H9 (cell line): ENCODE measurements around the gene PLB1. TPM values are rescaled to one million over a fixed set of nuclear protein-coding genes. Genes with fewer than 3 reads are reported as not detected.

Source experiments
- DNase-seq: peaks from one replicate; pipeline ENCODE4 v3.0.0-alpha.2; 2017
- H2AFZ ChIP-seq: one replicate; pipeline ENCODE4 v1.6.1; 2013; ENCODE audit warnings: mild to moderate bottlenecking, low read length, control low read depth, moderate library complexity
- H2AK5ac ChIP-seq: 2 replicates; pipeline ENCODE4 v1.6.1; 2013; ENCODE audit warnings: low read length, control low read depth, mixed read lengths; ENCODE audit not compliant: insufficient read length
- H2BK120ac ChIP-seq: one replicate; pipeline ENCODE4 v1.6.1; 2013; ENCODE audit warnings: low read depth, mild to moderate bottlenecking, low read length, control low read depth, inconsistent platforms; ENCODE audit not compliant: poor library complexity, severe bottlenecking
- H2BK12ac ChIP-seq: 2 replicates; pipeline ENCODE4 v1.6.1; 2013; ENCODE audit warnings: low read length, control low read depth, mixed read lengths, low read depth; ENCODE audit not compliant: insufficient read length
- H2BK15ac ChIP-seq: 2 replicates; pipeline ENCODE4 v1.6.1; 2013; ENCODE audit warnings: low read depth, low read length, control low read depth
- H2BK20ac ChIP-seq: one replicate; pipeline ENCODE4 v1.6.1; 2013; ENCODE audit warnings: low read depth, mild to moderate bottlenecking, low read length, control low read depth, inconsistent platforms; ENCODE audit not compliant: poor library complexity, severe bottlenecking
- H2BK5ac ChIP-seq: 2 replicates; pipeline ENCODE4 v1.6.1; 2013; ENCODE audit warnings: low read length, control low read depth, mixed read lengths; ENCODE audit not compliant: insufficient read length
- H3K14ac ChIP-seq: 2 replicates; pipeline ENCODE4 v1.6.1; 2013; ENCODE audit warnings: low read length, control low read depth; ENCODE audit not compliant: insufficient read depth
- H3K18ac ChIP-seq: 2 replicates; pipeline ENCODE4 v1.6.1; 2013; ENCODE audit warnings: low read depth, mild to moderate bottlenecking, mixed read lengths, low read length, control low read depth; ENCODE audit not compliant: insufficient read length
- H3K23ac ChIP-seq: 2 replicates; pipeline ENCODE4 v1.6.1; 2013; ENCODE audit warnings: low read length, control low read depth, mixed read lengths, low read depth; ENCODE audit not compliant: insufficient read length
- H3K23me2 ChIP-seq: 2 replicates; pipeline ENCODE4 v1.6.1; 2013; ENCODE audit warnings: low read depth, mild to moderate bottlenecking, mixed read lengths, low read length, control low read depth; ENCODE audit not compliant: insufficient read length, poor library complexity, severe bottlenecking
- H3K27ac ChIP-seq: 2 replicates; pipeline ENCODE4 v1.5.1; 2013; ENCODE audit warnings: low read length, control low read depth, mixed read lengths, low read depth; ENCODE audit not compliant: insufficient read length
- H3K27me3 ChIP-seq: 2 replicates; pipeline ENCODE4 v1.6.1; 2013; ENCODE audit warnings: low read length, control low read depth, inconsistent platforms; ENCODE audit not compliant: insufficient read depth
- H3K4ac ChIP-seq: 2 replicates; pipeline ENCODE4 v1.6.1; 2013; ENCODE audit warnings: low read depth, mild to moderate bottlenecking, control low read depth, inconsistent platforms, low read length, moderate library complexity
- H3K4me1 ChIP-seq: 2 replicates; pipeline ENCODE4 v1.6.1; 2013; ENCODE audit warnings: low read length, control low read depth, inconsistent platforms; ENCODE audit not compliant: insufficient read depth
- H3K4me2 ChIP-seq: 2 replicates; pipeline ENCODE4 v1.6.1; 2013; ENCODE audit warnings: low read length, control low read depth, mixed read lengths; ENCODE audit not compliant: insufficient read length, insufficient read depth
- H3K56ac ChIP-seq: 2 replicates; pipeline ENCODE4 v1.6.1; 2013; ENCODE audit warnings: low read depth, mild to moderate bottlenecking, mixed read lengths, low read length, control low read depth; ENCODE audit not compliant: insufficient read length
- H3K79me1 ChIP-seq: 2 replicates; pipeline ENCODE4 v1.6.1; 2013; ENCODE audit warnings: low read depth, mild to moderate bottlenecking, moderate library complexity, low read length, control low read depth, inconsistent platforms; ENCODE audit not compliant: insufficient read depth, poor library complexity, severe bottlenecking
- H3K79me2 ChIP-seq: 2 replicates; pipeline ENCODE4 v1.6.1; 2013; ENCODE audit warnings: low read length, control low read depth, inconsistent platforms; ENCODE audit not compliant: insufficient read depth
- H3K9ac ChIP-seq: 2 replicates; pipeline ENCODE4 v1.6.1; 2013; ENCODE audit warnings: low read length, control low read depth, mixed read lengths; ENCODE audit not compliant: insufficient read length; ENCODE audit errors: extremely low read depth
- H3K9me3 ChIP-seq: one replicate; pipeline ENCODE4 v1.6.1; 2013; ENCODE audit warnings: low read depth, low read length, inconsistent platforms; ENCODE audit not compliant: control insufficient read depth
- H3T11ph ChIP-seq: one replicate; pipeline ENCODE4 v1.6.1; 2013; ENCODE audit warnings: mild to moderate bottlenecking, low read length, control low read depth, inconsistent platforms
- H4K20me1 ChIP-seq: one replicate; pipeline ENCODE4 v1.6.1; 2013; ENCODE audit not compliant: control insufficient read depth, insufficient read length, insufficient read depth
- H4K5ac ChIP-seq: 2 replicates; pipeline ENCODE4 v1.6.1; 2013; ENCODE audit warnings: low read depth, mild to moderate bottlenecking, mixed read lengths, low read length, control low read depth; ENCODE audit not compliant: insufficient read length
- H4K8ac ChIP-seq: replicated peaks from 2 replicates; pipeline ENCODE4 v1.6.1; 2013; ENCODE audit warnings: low read length, control low read depth, mixed read lengths, low read depth; ENCODE audit not compliant: insufficient read length
- H4K91ac ChIP-seq: 2 replicates; pipeline ENCODE4 v1.6.1; 2013; ENCODE audit warnings: low read depth, mild to moderate bottlenecking, moderate library complexity, mixed read lengths, low read length, control low read depth; ENCODE audit not compliant: insufficient read length
- H3K27ac Mint-ChIP-seq, 3 experiments: 2 replicates in 2 of 3; 3 replicates in 1 of 3; pipeline ENCODE4 v1.8.0; 2020 to 2021; ENCODE audit warnings: mixed read lengths in 3 of 3, mild to moderate bottlenecking in 1 of 3, moderate library complexity in 1 of 3
- H3K27me3 Mint-ChIP-seq: 2 replicates; pipeline ENCODE4 v1.8.0; 2021; ENCODE audit warnings: low read depth, mild to moderate bottlenecking, moderate library complexity, mixed read lengths
- H3K36me3 Mint-ChIP-seq, 3 experiments: 2 replicates in 2 of 3; 3 replicates in 1 of 3; pipeline ENCODE4 v1.8.0; 2020 to 2021; ENCODE audit warnings: low read depth in 3 of 3, mixed read lengths in 3 of 3; ENCODE audit not compliant: insufficient read depth in 1 of 3
- H3K4me1 Mint-ChIP-seq, 2 experiments: 2 replicates each; pipeline ENCODE4 v1.8.0; 2020; ENCODE audit warnings: mixed read lengths in 2 of 2
- H3K4me3 Mint-ChIP-seq, 2 experiments: 2 replicates in 1 of 2; 3 replicates in 1 of 2; pipeline ENCODE4 v1.8.0; 2020 to 2021; ENCODE audit warnings: mild to moderate bottlenecking in 2 of 2, mixed read lengths in 2 of 2, moderate library complexity in 1 of 2
- H3K9me3 Mint-ChIP-seq, 2 experiments: 2 replicates in 1 of 2; 3 replicates in 1 of 2; pipeline ENCODE4 v1.8.0; 2020; ENCODE audit warnings: mild to moderate bottlenecking in 2 of 2, mixed read lengths in 2 of 2, moderate library complexity in 1 of 2
- CTCF ChIP-seq: fragments of 200-600 bp; sonication (generic); conservative IDR thresholded peaks from 3 replicates; pipeline ENCODE4 v1.8.0; 2021; ENCODE audit warnings: antibody characterized with exemption, mild to moderate bottlenecking
- WGBS: extraction: QIAGEN DNeasy Blood & Tissue Kit; methylation state at CpG from one replicate; pipeline ENCODE4 v1.1.7; 2013; ENCODE audit warnings: missing lambda C conversion rate, low lambda C conversion rate, mixed read lengths; ENCODE audit not compliant: insufficient read length; ENCODE audit errors: extremely low coverage; 5-methylcytosine and 5-hydroxymethylcytosine counted together
- total RNA-seq: library from RNA; stranded (reverse); gene quantifications from 2 replicates; pipeline ENCODE4 v1.2.1, GENCODE V29; 2021

The PLB1 gene
- total RNA-seq, 1 experiment from 2014 or later: not detected

- H2AFZ ChIP-seq: no peak overlapping the region
- H3K27ac ChIP-seq: no peak overlapping the region
- no peak overlapping the region for H3K4me2 ChIP-seq
- Mint-ChIP-seq H3K27ac (no peak overlapping the region), H3K9me3 (no peaks in the 10 kb centered on the region), H3K4me3 (no peak overlapping the region), H3K4me1 (no peaks in the 10 kb centered on the region), H3K36me3 (no peaks in the 10 kb centered on the region), H3K27me3 (peaks cover 4% of the 10 kb centered on the region)
- no peaks in the 10 kb centered on the region for H3K79me2 ChIP-seq
- no peak for DNase-seq
- no peak overlapping the region for H3K23ac ChIP-seq
- H2BK12ac ChIP-seq: no peak overlapping the region
- no CpG with 5 or more reads among the region's 3 CpGs for WGBS
- H2BK120ac ChIP-seq: no peak overlapping the region
- H3T11ph ChIP-seq: no peak overlapping the region
- no peak overlapping the region for H3K18ac ChIP-seq
- H3K27me3 ChIP-seq: no peaks in the 10 kb centered on the region
- no peaks in the 10 kb centered on the region for H3K23me2 ChIP-seq
- H3K9ac ChIP-seq: no peak overlapping the region
- H3K14ac ChIP-seq: no peak overlapping the region
- H4K5ac ChIP-seq: no peak overlapping the region
- H2AK5ac ChIP-seq: no peak overlapping the region
- H2BK15ac ChIP-seq: no peak overlapping the region
- no peak overlapping the region for H3K4ac ChIP-seq
- H4K20me1 ChIP-seq: no peaks in the 10 kb centered on the region
- H3K79me1 ChIP-seq: no peaks in the 10 kb centered on the region
- H4K8ac ChIP-seq: no peak overlapping the region
- H2BK20ac ChIP-seq: no peak overlapping the region
- H4K91ac ChIP-seq: no peak overlapping the region
- no peaks in the 10 kb centered on the region for H3K9me3 ChIP-seq
- H2BK5ac ChIP-seq: no peak overlapping the region
- H3K4me1 ChIP-seq: no peaks in the 10 kb centered on the region
- no peak overlapping the region for H3K56ac ChIP-seq
- no peak for TF ChIP-seq CTCF
Measured at GRCh38 chr2:28497206-28497605, 1.3 kb downstream of the PLB1 start.
